B cell (primary cell): ENCODE results near the gene NTNG1. TPM values are rescaled to one million over a fixed set of nuclear protein-coding genes. Genes with fewer than 3 reads are reported as not detected.

Experiments
- ATAC-seq: fragments of 200-7000 bp; cut with Tn5 transposase; one replicate; pipeline ENCODE4 v1.10.0; 2021; ENCODE audit warnings: low read depth, mild to moderate bottlenecking, moderate number of reproducible peaks, moderate library complexity
- CTCF ChIA-PET: fragments of 350-600 bp; sonication (Branson Sonifier 250); formaldehyde crosslinking; loops from one replicate; lab custom pipeline; 2021; ENCODE audit warnings: antibody characterized with exemption, inconsistent platforms; lab: Charles Lee
- POLR2A ChIA-PET: fragments of 350-600 bp; sonication (Branson Sonifier 250); formaldehyde crosslinking; loops from one replicate; lab custom pipeline; 2021; ENCODE audit warnings: antibody characterized with exemption; lab: Charles Lee
- DNase-seq: peaks from one replicate; pipeline ENCODE4 v3.0.0; 2013
- H2AFZ ChIP-seq: 2 replicates; pipeline ENCODE4 v1.6.1; 2012; ENCODE audit warnings: mild to moderate bottlenecking, low read depth, low read length; ENCODE audit not compliant: insufficient read depth, poor library complexity, severe bottlenecking
- H3K27ac ChIP-seq, 2 donors: 1 replicate in 1 of 2; 2 replicates in 1 of 2; pipeline ENCODE4 v1.5.1; 2012 to 2013; ENCODE audit warnings: low read length in 2 of 2, mild to moderate bottlenecking in 2 of 2, moderate library complexity in 1 of 2
- H3K27me3 ChIP-seq, 4 experiments: fragments of 200-600 bp in 1 of 4; sonication (generic) in 1 of 4; replicated peaks in 1 of 4; 1 replicate in 2 of 4; 2 replicates in 2 of 4; pipeline versions ENCODE4 v1.6.1 to v1.7.0; 2013 to 2016; ENCODE audit warnings: low read length in 3 of 4, mild to moderate bottlenecking in 2 of 4, mixed read lengths in 1 of 4, moderate library complexity in 1 of 4; ENCODE audit not compliant: insufficient read depth in 4 of 4, control insufficient read depth in 3 of 4; ENCODE audit errors: control extremely low read depth in 1 of 4
- H3K36me3 ChIP-seq, 2 experiments: replicated peaks in 1 of 2; 1 replicate in 1 of 2; 2 replicates in 1 of 2; pipeline versions ENCODE4 v1.6.1 to v1.7.1; 2013; ENCODE audit warnings: low read length in 1 of 2; ENCODE audit not compliant: insufficient read depth in 2 of 2, control insufficient read depth in 1 of 2; ENCODE audit errors: control extremely low read depth in 1 of 2, extremely low read depth in 1 of 2
- H3K4me1 ChIP-seq, 2 donors: fragments of 200-600 bp in 1 of 2; sonication (generic) in 1 of 2; 1 replicate in 1 of 2; 2 replicates in 1 of 2; pipeline versions ENCODE4 v1.5.1 to v1.6.1; 2013 to 2017; ENCODE audit warnings: low read length in 2 of 2; ENCODE audit not compliant: control insufficient read depth in 2 of 2, insufficient read depth in 2 of 2
- H3K4me2 ChIP-seq: replicated peaks from 2 replicates; pipeline ENCODE3; 2012; ENCODE audit warnings: mild to moderate bottlenecking, low read depth, low read length; ENCODE audit not compliant: poor library complexity, severe bottlenecking
- H3K4me3 ChIP-seq, 5 experiments: fragments of 200-600 bp in 1 of 5; sonication (generic) in 1 of 5; 1 replicate in 3 of 5; 2 replicates in 2 of 5; pipeline versions ENCODE4 v1.5.1 to v1.7.0; 2011 to 2016; ENCODE audit warnings: low read length in 4 of 5, mild to moderate bottlenecking in 4 of 5, low read depth in 2 of 5, control low read depth in 1 of 5, moderate library complexity in 1 of 5; ENCODE audit not compliant: insufficient read depth in 1 of 5; ENCODE audit errors: control extremely low read depth in 1 of 5, extremely low read depth in 1 of 5
- H3K79me2 ChIP-seq: fragments of 200-600 bp; sonication (generic); one replicate; pipeline ENCODE4 v1.6.0; 2016; ENCODE audit warnings: low read length; ENCODE audit not compliant: control insufficient read depth, insufficient read depth
- H3K9ac ChIP-seq: fragments of 200-600 bp; sonication (generic); 2 replicates; pipeline ENCODE4 v1.6.1; 2017; ENCODE audit warnings: mild to moderate bottlenecking, low read length, moderate library complexity
- H3K9me3 ChIP-seq, 3 donors: one replicate each; pipeline versions ENCODE4 v1.6.1 to v1.7.1; 2013; ENCODE audit warnings: low read length in 2 of 3; ENCODE audit not compliant: control insufficient read depth in 2 of 3, insufficient read depth in 1 of 3; ENCODE audit errors: control extremely low read depth in 1 of 3
- H4K20me1 ChIP-seq: 2 replicates; pipeline ENCODE4 v1.6.0; 2012; ENCODE audit warnings: mild to moderate bottlenecking, low read length; ENCODE audit not compliant: insufficient read depth, control insufficient read depth, poor library complexity, severe bottlenecking
- H3K27ac Mint-ChIP-seq: one replicate; pipeline ENCODE4 v1.8.0; 2021; ENCODE audit warnings: mixed read lengths
- H3K27me3 Mint-ChIP-seq: one replicate; pipeline ENCODE4 v1.8.0; 2021; ENCODE audit warnings: mixed read lengths
- H3K4me1 Mint-ChIP-seq: one replicate; pipeline ENCODE4 v1.8.0; 2021; ENCODE audit warnings: mixed read lengths
- H3K4me3 Mint-ChIP-seq: one replicate; pipeline ENCODE4 v1.8.0; 2021; ENCODE audit warnings: mixed read lengths
- H3K9me3 Mint-ChIP-seq: one replicate; pipeline ENCODE4 v1.8.0; 2022; ENCODE audit warnings: mixed read lengths; ENCODE audit not compliant: insufficient read depth
- EZH2 ChIP-seq: IDR thresholded peaks from 2 replicates; pipeline ENCODE4 v1.6.1; 2012; ENCODE audit warnings: borderline replicate concordance, low read depth, mild to moderate bottlenecking, moderate library complexity, low read length; ENCODE audit not compliant: insufficient read depth, poor library complexity, severe bottlenecking
- WGBS: methylation state at CpG from one replicate; pipeline ENCODE4 v1.1.5; 2013; ENCODE audit warnings: missing lambda C conversion rate; ENCODE audit not compliant: insufficient coverage; 5-methylcytosine and 5-hydroxymethylcytosine counted together
- intact Hi-C: fragments of 100-400 bp; cut with micrococcal nuclease; formaldehyde crosslinking; loops from one replicate; pipeline ENCODE4 v1.10.0; 2022
- polyA plus RNA-seq: library from polyadenylated mRNA; depleted of rRNA; stranded (reverse); fragments of >200 nt; gene quantifications from 2 replicates; pipeline ENCODE4 v1.2.3, GENCODE V29; 2012
- total RNA-seq, 2 donors: library from RNA; stranded (reverse); fragments of 120-200 nt in 1 of 2; gene quantifications; 1 replicate in 1 of 2; 2 replicates in 1 of 2; pipeline versions ENCODE4 v1.2.3 to v1.2.4, GENCODE V29; 2013 to 2022
- TF ChIP-seq, protein P1 (sequence below): fragments of 200-600 bp; IDR thresholded peaks from one replicate; pipeline ENCODE4 v1.8.0; 2022; ENCODE audit warnings: antibody characterized with exemption, mild to moderate bottlenecking

Gene NTNG1
- total and polyA plus RNA-seq, 2 donors (not counting 1 experiment from before 2014, with no cell fraction given): 2.8 to 3.7 TPM

DNA sequence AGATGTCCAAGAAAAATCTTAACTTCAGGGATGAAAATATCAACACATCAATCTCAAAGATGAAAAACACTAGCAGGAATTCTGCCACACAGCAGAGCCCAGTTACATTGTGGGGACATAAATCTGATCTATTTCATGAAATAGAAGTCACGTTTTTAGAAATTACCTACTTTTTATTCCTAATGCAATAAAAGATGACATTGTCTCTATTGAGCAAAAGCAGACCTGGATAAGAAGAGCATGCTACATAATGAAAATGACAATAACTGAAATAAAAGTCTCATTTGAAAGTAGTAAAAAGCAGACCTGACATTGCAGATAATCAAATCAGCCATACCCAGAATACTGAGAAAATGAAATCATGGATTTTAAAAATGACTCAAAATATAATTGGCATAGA lies 156.8 kb downstream of the NTNG1 start:
- H3K9ac ChIP-seq: no peak overlapping the region
- no peaks in the 10 kb centered on the region for H3K9me3 Mint-ChIP-seq
- TF ChIP-seq, protein P1, sequence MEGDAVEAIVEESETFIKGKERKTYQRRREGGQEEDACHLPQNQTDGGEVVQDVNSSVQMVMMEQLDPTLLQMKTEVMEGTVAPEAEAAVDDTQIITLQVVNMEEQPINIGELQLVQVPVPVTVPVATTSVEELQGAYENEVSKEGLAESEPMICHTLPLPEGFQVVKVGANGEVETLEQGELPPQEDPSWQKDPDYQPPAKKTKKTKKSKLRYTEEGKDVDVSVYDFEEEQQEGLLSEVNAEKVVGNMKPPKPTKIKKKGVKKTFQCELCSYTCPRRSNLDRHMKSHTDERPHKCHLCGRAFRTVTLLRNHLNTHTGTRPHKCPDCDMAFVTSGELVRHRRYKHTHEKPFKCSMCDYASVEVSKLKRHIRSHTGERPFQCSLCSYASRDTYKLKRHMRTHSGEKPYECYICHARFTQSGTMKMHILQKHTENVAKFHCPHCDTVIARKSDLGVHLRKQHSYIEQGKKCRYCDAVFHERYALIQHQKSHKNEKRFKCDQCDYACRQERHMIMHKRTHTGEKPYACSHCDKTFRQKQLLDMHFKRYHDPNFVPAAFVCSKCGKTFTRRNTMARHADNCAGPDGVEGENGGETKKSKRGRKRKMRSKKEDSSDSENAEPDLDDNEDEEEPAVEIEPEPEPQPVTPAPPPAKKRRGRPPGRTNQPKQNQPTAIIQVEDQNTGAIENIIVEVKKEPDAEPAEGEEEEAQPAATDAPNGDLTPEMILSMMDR: no peak
- no peak for TF ChIP-seq EZH2
- intact Hi-C loops: no loop called here
- H3K79me2 ChIP-seq: no peaks in the 10 kb centered on the region
- no peak overlapping the region for H3K4me3 ChIP-seq
- H3K4me3 Mint-ChIP-seq: no peak overlapping the region
- ChIA-PET CTCF (no interaction called here), POLR2A (no interaction called here)
- ATAC-seq (no peak), DNase-seq (no peak)
- no peaks in the 10 kb centered on the region for H3K9me3 ChIP-seq
- no peaks in the 10 kb centered on the region for H3K27me3 ChIP-seq
- no peaks in the 10 kb centered on the region for H3K36me3 ChIP-seq
- no peak overlapping the region for H3K27ac ChIP-seq
- no peaks in the 10 kb centered on the region for H3K27me3 Mint-ChIP-seq
- H3K4me2 ChIP-seq: no peak overlapping the region
- no peaks in the 10 kb centered on the region for H4K20me1 ChIP-seq
- no peak overlapping the region for H3K27ac Mint-ChIP-seq
- no CpG with 5 or more reads among the region's 1 CpG for WGBS
- no peak overlapping the region for H2AFZ ChIP-seq
- no peaks in the 10 kb centered on the region for H3K4me1 Mint-ChIP-seq
- H3K4me1 ChIP-seq: no peaks in the 10 kb centered on the region

- ChIA-PET POLR2A (no interaction called here), CTCF (no interaction called here)
- H3K9ac ChIP-seq: no peak overlapping the region
- no peak overlapping the region for H3K4me3 ChIP-seq
- H3K9me3 ChIP-seq: no peaks in the 10 kb centered on the region
- H3K9me3 Mint-ChIP-seq: no peaks in the 10 kb centered on the region
- ATAC-seq (no peak), DNase-seq (no peak)
- intact Hi-C loops: no loop called here
- no peak overlapping the region for H2AFZ ChIP-seq
- H3K36me3 ChIP-seq: no peaks in the 10 kb centered on the region
- no peak overlapping the region for H3K4me2 ChIP-seq
- no peaks in the 10 kb centered on the region for H3K27me3 ChIP-seq
- TF ChIP-seq, protein P1: no peak
- TF ChIP-seq EZH2: no peak
- H3K4me1 ChIP-seq: no peaks in the 10 kb centered on the region
- H3K27me3 Mint-ChIP-seq: no peaks in the 10 kb centered on the region
- H4K20me1 ChIP-seq: no peaks in the 10 kb centered on the region
- no CpG with 5 or more reads among the region's 1 CpG for WGBS
- H3K27ac ChIP-seq: no peak overlapping the region
- no peaks in the 10 kb centered on the region for H3K79me2 ChIP-seq
- H3K4me3 Mint-ChIP-seq: no peak overlapping the region
- no peak overlapping the region for H3K27ac Mint-ChIP-seq
- H3K4me1 Mint-ChIP-seq: no peaks in the 10 kb centered on the region
Measured at GRCh38 chr1:107298526-107298925, 157.7 kb downstream of the NTNG1 start.
